B cell (primary cell): ENCODE data around the gene APRT. TPM values are rescaled to one million over a fixed set of nuclear protein-coding genes. Genes with fewer than 3 reads are reported as not detected.

Experiments
- ATAC-seq: fragments of 200-7000 bp; cut with Tn5 transposase; one replicate; pipeline ENCODE4 v1.10.0; 2021; ENCODE audit warnings: low read depth, mild to moderate bottlenecking, moderate number of reproducible peaks, moderate library complexity
- CTCF ChIA-PET: fragments of 350-600 bp; sonication (Branson Sonifier 250); formaldehyde crosslinking; loops from one replicate; lab custom pipeline; 2021; ENCODE audit warnings: antibody characterized with exemption, inconsistent platforms; lab: Charles Lee
- POLR2A ChIA-PET: fragments of 350-600 bp; sonication (Branson Sonifier 250); formaldehyde crosslinking; loops from one replicate; lab custom pipeline; 2021; ENCODE audit warnings: antibody characterized with exemption; lab: Charles Lee
- DNase-seq: peaks from one replicate; pipeline ENCODE4 v3.0.0; 2013
- H2AFZ ChIP-seq: 2 replicates; pipeline ENCODE4 v1.6.1; 2012; ENCODE audit warnings: mild to moderate bottlenecking, low read depth, low read length; ENCODE audit not compliant: insufficient read depth, poor library complexity, severe bottlenecking
- H3K27ac ChIP-seq, 2 donors: 1 replicate in 1 of 2; 2 replicates in 1 of 2; pipeline ENCODE4 v1.5.1; 2012 to 2013; ENCODE audit warnings: low read length in 2 of 2, mild to moderate bottlenecking in 2 of 2, moderate library complexity in 1 of 2
- H3K27me3 ChIP-seq, 4 experiments: fragments of 200-600 bp in 1 of 4; sonication (generic) in 1 of 4; replicated peaks in 1 of 4; 1 replicate in 2 of 4; 2 replicates in 2 of 4; pipeline versions ENCODE4 v1.6.1 to v1.7.0; 2013 to 2016; ENCODE audit warnings: low read length in 3 of 4, mild to moderate bottlenecking in 2 of 4, mixed read lengths in 1 of 4, moderate library complexity in 1 of 4; ENCODE audit not compliant: insufficient read depth in 4 of 4, control insufficient read depth in 3 of 4; ENCODE audit errors: control extremely low read depth in 1 of 4
- H3K36me3 ChIP-seq, 2 experiments: replicated peaks in 1 of 2; 1 replicate in 1 of 2; 2 replicates in 1 of 2; pipeline versions ENCODE4 v1.6.1 to v1.7.1; 2013; ENCODE audit warnings: low read length in 1 of 2; ENCODE audit not compliant: insufficient read depth in 2 of 2, control insufficient read depth in 1 of 2; ENCODE audit errors: control extremely low read depth in 1 of 2, extremely low read depth in 1 of 2
- H3K4me1 ChIP-seq, 2 donors: fragments of 200-600 bp in 1 of 2; sonication (generic) in 1 of 2; 1 replicate in 1 of 2; 2 replicates in 1 of 2; pipeline versions ENCODE4 v1.5.1 to v1.6.1; 2013 to 2017; ENCODE audit warnings: low read length in 2 of 2; ENCODE audit not compliant: control insufficient read depth in 2 of 2, insufficient read depth in 2 of 2
- H3K4me2 ChIP-seq: replicated peaks from 2 replicates; pipeline ENCODE3; 2012; ENCODE audit warnings: mild to moderate bottlenecking, low read depth, low read length; ENCODE audit not compliant: poor library complexity, severe bottlenecking
- H3K4me3 ChIP-seq, 5 experiments: fragments of 200-600 bp in 1 of 5; sonication (generic) in 1 of 5; 1 replicate in 3 of 5; 2 replicates in 2 of 5; pipeline versions ENCODE4 v1.5.1 to v1.7.0; 2011 to 2016; ENCODE audit warnings: low read length in 4 of 5, mild to moderate bottlenecking in 4 of 5, low read depth in 2 of 5, control low read depth in 1 of 5, moderate library complexity in 1 of 5; ENCODE audit not compliant: insufficient read depth in 1 of 5; ENCODE audit errors: control extremely low read depth in 1 of 5, extremely low read depth in 1 of 5
- H3K79me2 ChIP-seq: fragments of 200-600 bp; sonication (generic); one replicate; pipeline ENCODE4 v1.6.0; 2016; ENCODE audit warnings: low read length; ENCODE audit not compliant: control insufficient read depth, insufficient read depth
- H3K9ac ChIP-seq: fragments of 200-600 bp; sonication (generic); 2 replicates; pipeline ENCODE4 v1.6.1; 2017; ENCODE audit warnings: mild to moderate bottlenecking, low read length, moderate library complexity
- H3K9me3 ChIP-seq, 3 donors: one replicate each; pipeline versions ENCODE4 v1.6.1 to v1.7.1; 2013; ENCODE audit warnings: low read length in 2 of 3; ENCODE audit not compliant: control insufficient read depth in 2 of 3, insufficient read depth in 1 of 3; ENCODE audit errors: control extremely low read depth in 1 of 3
- H4K20me1 ChIP-seq: 2 replicates; pipeline ENCODE4 v1.6.0; 2012; ENCODE audit warnings: mild to moderate bottlenecking, low read length; ENCODE audit not compliant: insufficient read depth, control insufficient read depth, poor library complexity, severe bottlenecking
- H3K27ac Mint-ChIP-seq: one replicate; pipeline ENCODE4 v1.8.0; 2021; ENCODE audit warnings: mixed read lengths
- H3K27me3 Mint-ChIP-seq: one replicate; pipeline ENCODE4 v1.8.0; 2021; ENCODE audit warnings: mixed read lengths
- H3K4me1 Mint-ChIP-seq: one replicate; pipeline ENCODE4 v1.8.0; 2021; ENCODE audit warnings: mixed read lengths
- H3K4me3 Mint-ChIP-seq: one replicate; pipeline ENCODE4 v1.8.0; 2021; ENCODE audit warnings: mixed read lengths
- H3K9me3 Mint-ChIP-seq: one replicate; pipeline ENCODE4 v1.8.0; 2022; ENCODE audit warnings: mixed read lengths; ENCODE audit not compliant: insufficient read depth
- EZH2 ChIP-seq: IDR thresholded peaks from 2 replicates; pipeline ENCODE4 v1.6.1; 2012; ENCODE audit warnings: borderline replicate concordance, low read depth, mild to moderate bottlenecking, moderate library complexity, low read length; ENCODE audit not compliant: insufficient read depth, poor library complexity, severe bottlenecking
- WGBS: methylation state at CpG from one replicate; pipeline ENCODE4 v1.1.5; 2013; ENCODE audit warnings: missing lambda C conversion rate; ENCODE audit not compliant: insufficient coverage; 5-methylcytosine and 5-hydroxymethylcytosine counted together
- intact Hi-C: fragments of 100-400 bp; cut with micrococcal nuclease; formaldehyde crosslinking; loops from one replicate; pipeline ENCODE4 v1.10.0; 2022
- polyA plus RNA-seq: library from polyadenylated mRNA; depleted of rRNA; stranded (reverse); fragments of >200 nt; gene quantifications from 2 replicates; pipeline ENCODE4 v1.2.3, GENCODE V29; 2012
- total RNA-seq, 2 donors: library from RNA; stranded (reverse); fragments of 120-200 nt in 1 of 2; gene quantifications; 1 replicate in 1 of 2; 2 replicates in 1 of 2; pipeline versions ENCODE4 v1.2.3 to v1.2.4, GENCODE V29; 2013 to 2022
- TF ChIP-seq, protein P1 (sequence below): fragments of 200-600 bp; IDR thresholded peaks from one replicate; pipeline ENCODE4 v1.8.0; 2022; ENCODE audit warnings: antibody characterized with exemption, mild to moderate bottlenecking

APRT gene
- total and polyA plus RNA-seq, 2 donors (not counting 1 experiment from before 2014, with no cell fraction given) = 124 to 161 TPM

- no peak overlapping the region for H3K27ac Mint-ChIP-seq
- Histone ChIP-seq H4K20me1 (no peaks in the 10 kb centered on the region), H3K27ac (no peak overlapping the region), H3K27me3 (no peaks in the 10 kb centered on the region), H3K4me3 (no peak overlapping the region), H3K79me2 (no peaks in the 10 kb centered on the region), H3K9me3 (no peaks in the 10 kb centered on the region), H3K9ac (no peak overlapping the region), H3K4me2 (no peak overlapping the region), H3K4me1 (no peaks in the 10 kb centered on the region), H2AFZ (no peak overlapping the region), H3K36me3 (peaks cover 0 to 2% of the 10 kb centered on the region in 2 experiments)
- POLR2A ChIA-PET = interaction anchor here (0.6 kb wide), 1 partner anchor 82 kb away, joined by 3 read pairs; no protein-coding TSS in a partner anchor
- WGBS = 91% methylated on average over 11 of the region's 13 CpGs
- intact Hi-C loops = no loop called here
- H3K9me3 Mint-ChIP-seq = no peaks in the 10 kb centered on the region
- no peak for DNase-seq
- H3K4me1 Mint-ChIP-seq = peaks cover 2% of the 10 kb centered on the region
- ATAC-seq = no peak
- no peak overlapping the region for H3K4me3 Mint-ChIP-seq
- CTCF ChIA-PET = no interaction called here
- no peak for TF ChIP-seq EZH2
- TF ChIP-seq, protein P1, sequence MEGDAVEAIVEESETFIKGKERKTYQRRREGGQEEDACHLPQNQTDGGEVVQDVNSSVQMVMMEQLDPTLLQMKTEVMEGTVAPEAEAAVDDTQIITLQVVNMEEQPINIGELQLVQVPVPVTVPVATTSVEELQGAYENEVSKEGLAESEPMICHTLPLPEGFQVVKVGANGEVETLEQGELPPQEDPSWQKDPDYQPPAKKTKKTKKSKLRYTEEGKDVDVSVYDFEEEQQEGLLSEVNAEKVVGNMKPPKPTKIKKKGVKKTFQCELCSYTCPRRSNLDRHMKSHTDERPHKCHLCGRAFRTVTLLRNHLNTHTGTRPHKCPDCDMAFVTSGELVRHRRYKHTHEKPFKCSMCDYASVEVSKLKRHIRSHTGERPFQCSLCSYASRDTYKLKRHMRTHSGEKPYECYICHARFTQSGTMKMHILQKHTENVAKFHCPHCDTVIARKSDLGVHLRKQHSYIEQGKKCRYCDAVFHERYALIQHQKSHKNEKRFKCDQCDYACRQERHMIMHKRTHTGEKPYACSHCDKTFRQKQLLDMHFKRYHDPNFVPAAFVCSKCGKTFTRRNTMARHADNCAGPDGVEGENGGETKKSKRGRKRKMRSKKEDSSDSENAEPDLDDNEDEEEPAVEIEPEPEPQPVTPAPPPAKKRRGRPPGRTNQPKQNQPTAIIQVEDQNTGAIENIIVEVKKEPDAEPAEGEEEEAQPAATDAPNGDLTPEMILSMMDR = no peak
- no peaks in the 10 kb centered on the region for H3K27me3 Mint-ChIP-seq
Measured at GRCh38 chr16:88833086-88833485, 21.4 kb upstream of the APRT start.

DNA sequence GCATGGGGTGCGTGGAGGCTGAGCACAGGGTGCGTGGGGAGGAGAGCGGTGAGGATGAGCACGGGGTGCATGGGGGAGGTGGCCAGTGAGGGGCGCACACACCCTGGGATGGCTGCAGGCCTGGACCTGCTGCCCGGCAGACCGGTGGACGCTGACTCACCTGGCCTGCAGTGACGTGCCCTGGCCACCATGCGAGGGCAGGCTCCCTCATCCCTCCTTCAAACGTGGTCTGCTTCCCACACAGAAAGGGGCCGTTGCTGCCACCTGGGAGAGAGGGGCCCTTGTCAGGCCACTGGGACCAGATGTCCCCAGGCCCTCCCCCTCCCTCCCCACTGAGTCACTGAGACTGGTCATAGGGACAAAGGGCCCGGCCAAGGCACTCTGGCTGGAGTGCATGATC, 20.1 kb upstream of the APRT start:
- no peak for TF ChIP-seq EZH2
- TF ChIP-seq, protein P1 = no peak
- Histone ChIP-seq H3K79me2 (no peaks in the 10 kb centered on the region), H3K4me3 (no peak overlapping the region), H3K27me3 (no peaks in the 10 kb centered on the region), H3K27ac (no peak overlapping the region), H3K4me2 (no peak overlapping the region), H3K4me1 (no peaks in the 10 kb centered on the region), H3K9ac (no peak overlapping the region), H4K20me1 (no peaks in the 10 kb centered on the region), H2AFZ (no peak overlapping the region), H3K9me3 (no peaks in the 10 kb centered on the region), H3K36me3 (peaks cover 0 to 7% of the 10 kb centered on the region in 2 experiments)
- peaks cover 2% of the 10 kb centered on the region for H3K4me1 Mint-ChIP-seq
- H3K27ac Mint-ChIP-seq = no peak overlapping the region
- ChIA-PET POLR2A (no interaction called here), CTCF (no interaction called here)
- no peaks in the 10 kb centered on the region for H3K27me3 Mint-ChIP-seq
- H3K4me3 Mint-ChIP-seq = no peak overlapping the region
- 96% methylated on average over 13 of the region's 13 CpGs for WGBS
- no peak for DNase-seq
- no peak for ATAC-seq
- intact Hi-C loops = no loop called here
- no peaks in the 10 kb centered on the region for H3K9me3 Mint-ChIP-seq
